NT2/D1 (cell line): ENCODE measurements around the gene LRRC36.
A peak's percentile ranks its signal among the peaks of the same experiment; 100 is the strongest.

ENCODE experiments used
- DNase-seq: peaks from one replicate; pipeline ENCODE4 v3.0.0-alpha.2; 2011; ENCODE audit warnings: low read depth, low spot score
- H3K27me3 ChIP-seq: 2 replicates; pipeline ENCODE4 v1.6.0; 2011; ENCODE audit warnings: mild to moderate bottlenecking; ENCODE audit not compliant: insufficient read length, insufficient read depth
- H3K36me3 ChIP-seq: 2 replicates; pipeline ENCODE4 v1.6.1; 2011; ENCODE audit warnings: mild to moderate bottlenecking, low read length, mixed read lengths; ENCODE audit not compliant: insufficient read depth, insufficient read length
- H3K4me1 ChIP-seq: 2 replicates; pipeline ENCODE4 v1.5.1; 2011; ENCODE audit not compliant: insufficient read depth, insufficient read length
- H3K4me3 ChIP-seq: 2 replicates; pipeline ENCODE4 v1.5.1; 2011; ENCODE audit warnings: low read depth; ENCODE audit not compliant: insufficient read length
- H3K9ac ChIP-seq: 2 replicates; pipeline ENCODE4 v1.6.0; 2011; ENCODE audit warnings: low read depth; ENCODE audit not compliant: insufficient read length
- H3K9me3 ChIP-seq: 2 replicates; pipeline ENCODE4 v1.5.1; 2011; ENCODE audit warnings: mild to moderate bottlenecking, low read length; ENCODE audit not compliant: insufficient read depth
- SUZ12 ChIP-seq: IDR thresholded peaks from 2 replicates; pipeline ENCODE4 v1.6.1; 2011; ENCODE audit not compliant: insufficient read length, insufficient read depth; ENCODE audit errors: extremely low read depth
- YY1 ChIP-seq: IDR thresholded peaks from 2 replicates; pipeline ENCODE4 v1.6.1; 2011; ENCODE audit not compliant: insufficient read length, insufficient read depth
- ZNF274 ChIP-seq: IDR thresholded peaks from 2 replicates; pipeline ENCODE4 v1.6.1; 2011; ENCODE audit warnings: mild to moderate bottlenecking, low read depth, low read length

LRRC36 gene

DNA sequence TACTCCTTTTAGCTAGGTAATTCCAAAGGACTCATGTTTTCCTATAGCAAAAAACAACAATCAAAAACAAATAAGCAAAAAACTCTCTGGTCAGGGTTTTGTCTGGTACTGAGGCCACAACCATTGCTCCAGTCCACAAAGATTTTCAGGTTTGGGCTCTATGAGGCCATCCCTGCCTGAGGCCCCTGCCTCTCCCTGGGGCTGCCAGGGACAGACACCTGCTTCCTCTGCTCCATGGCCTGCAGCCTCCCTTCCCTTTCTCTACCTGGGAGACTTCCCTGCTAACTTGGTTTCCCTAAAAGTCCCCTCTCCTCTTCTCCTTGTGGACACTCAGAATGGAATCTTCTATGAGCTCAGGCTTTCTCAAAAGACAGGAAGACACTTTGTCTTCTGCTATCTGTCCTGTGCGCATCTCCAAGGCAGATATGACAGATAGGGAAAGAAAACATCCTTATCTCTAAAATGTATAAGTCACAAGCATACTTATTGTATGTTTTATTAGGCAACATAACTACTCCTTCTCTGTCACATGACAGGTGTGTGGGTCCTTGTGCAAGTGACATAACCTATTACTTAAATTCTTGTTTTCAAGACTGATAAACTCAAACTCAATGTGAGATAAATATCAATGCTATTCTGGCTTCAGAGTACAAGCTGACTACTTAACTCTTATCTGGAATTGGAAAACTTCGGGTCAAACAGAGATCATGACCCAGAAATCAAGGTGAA lies 90.9 kb downstream of the LRRC36 start:
- peaks cover 6% of the 10 kb centered on the region for H3K27me3 ChIP-seq
- no peaks in the 10 kb centered on the region for H3K36me3 ChIP-seq
- TF ChIP-seq ZNF274 (no peak), SUZ12 (no peak), YY1 (no peak)
- H3K9ac ChIP-seq, result no peak overlapping the region
- H3K4me3 ChIP-seq, result no peak overlapping the region
- no peaks in the 10 kb centered on the region for H3K9me3 ChIP-seq
- H3K4me1 ChIP-seq, result peaks cover 9% of the 10 kb centered on the region
- no peak for DNase-seq

DNA sequence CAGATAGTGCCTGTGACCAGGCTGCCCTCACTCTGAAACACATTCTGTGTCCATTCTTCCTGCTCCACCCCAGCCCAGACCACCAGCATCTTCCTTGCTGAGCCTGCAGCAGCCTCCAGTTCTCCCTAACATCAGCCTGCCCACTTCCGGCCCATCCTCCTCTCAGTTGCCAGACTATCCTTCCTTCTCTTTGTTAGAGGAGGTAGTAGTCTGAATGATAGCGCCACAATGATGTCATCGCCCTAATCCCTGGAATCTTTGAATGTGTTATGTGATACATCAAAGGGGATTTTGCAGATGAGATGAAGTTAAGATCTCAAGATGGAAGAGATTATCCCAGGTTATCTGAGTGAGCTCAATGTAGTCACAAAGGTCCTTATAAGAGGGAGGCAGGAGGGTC lies 92.9 kb downstream of the LRRC36 start:
- no peak overlapping the region for H3K9ac ChIP-seq
- TF ChIP-seq YY1, result no peak
- no peak for TF ChIP-seq SUZ12
- no peak for TF ChIP-seq ZNF274
- peaks cover 9% of the 10 kb centered on the region for H3K4me1 ChIP-seq
- no peaks in the 10 kb centered on the region for H3K9me3 ChIP-seq
- peaks cover 6% of the 10 kb centered on the region for H3K27me3 ChIP-seq
- DNase-seq, result no peak
- H3K4me3 ChIP-seq, result no peak overlapping the region
- H3K36me3 ChIP-seq, result no peaks in the 10 kb centered on the region

DNA sequence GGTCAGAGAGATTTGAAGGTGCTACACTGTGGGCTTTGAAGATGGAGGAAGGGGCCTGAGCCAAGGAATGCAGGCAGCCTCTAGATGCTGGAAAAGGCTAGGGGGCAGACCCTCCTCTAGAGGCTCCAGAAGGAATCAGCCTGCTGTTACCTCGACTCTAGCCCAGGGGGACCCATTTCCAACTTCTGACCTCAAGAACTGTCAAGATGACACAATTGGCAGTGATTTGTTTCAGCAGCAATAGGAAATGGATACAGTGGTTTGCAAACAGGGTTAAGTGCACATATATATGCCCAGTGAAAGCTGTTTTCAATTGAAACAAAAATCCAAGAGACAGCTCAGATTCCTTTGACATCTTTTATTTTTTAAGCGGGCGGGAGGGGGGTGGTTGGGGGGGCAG lies 93.3 kb downstream of the LRRC36 start:
- Histone ChIP-seq H3K4me3 (no peak overlapping the region), H3K36me3 (no peaks in the 10 kb centered on the region), H3K9ac (no peak overlapping the region), H3K27me3 (peaks cover 6% of the 10 kb centered on the region), H3K4me1 (peaks cover 9% of the 10 kb centered on the region), H3K9me3 (no peaks in the 10 kb centered on the region)
- TF ChIP-seq ZNF274 (no peak), SUZ12 (no peak)
- DNase-seq, result no peak

DNA sequence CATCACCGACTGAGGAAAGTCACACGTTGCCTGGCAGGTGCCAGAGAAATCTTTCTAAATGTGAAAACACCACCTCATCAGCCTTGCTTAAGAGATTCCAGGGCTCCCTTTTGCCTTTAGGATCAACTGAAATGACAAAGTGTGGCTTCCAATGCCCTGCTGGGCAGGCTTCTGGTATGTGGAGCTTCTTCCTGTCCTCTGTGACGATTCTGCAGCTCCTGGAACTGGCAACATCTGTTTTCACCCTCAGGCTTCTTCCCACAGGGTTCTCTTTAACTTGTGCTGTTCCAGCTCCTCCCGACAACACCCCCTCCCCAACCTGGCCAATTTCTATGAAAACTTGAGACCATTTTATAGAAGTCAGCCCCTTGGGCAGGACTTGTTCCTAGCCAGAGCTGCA lies 94.4 kb downstream of the LRRC36 start:
- Histone ChIP-seq H3K36me3 (no peaks in the 10 kb centered on the region), H3K4me3 (no peak overlapping the region), H3K4me1 (peaks cover 11% of the 10 kb centered on the region), H3K27me3 (peaks cover 6% of the 10 kb centered on the region), H3K9me3 (no peaks in the 10 kb centered on the region), H3K9ac (no peak overlapping the region)
- peak; percentile 71 for DNase-seq
- TF ChIP-seq YY1 (no peak), ZNF274 (no peak), SUZ12 (no peak)

DNA sequence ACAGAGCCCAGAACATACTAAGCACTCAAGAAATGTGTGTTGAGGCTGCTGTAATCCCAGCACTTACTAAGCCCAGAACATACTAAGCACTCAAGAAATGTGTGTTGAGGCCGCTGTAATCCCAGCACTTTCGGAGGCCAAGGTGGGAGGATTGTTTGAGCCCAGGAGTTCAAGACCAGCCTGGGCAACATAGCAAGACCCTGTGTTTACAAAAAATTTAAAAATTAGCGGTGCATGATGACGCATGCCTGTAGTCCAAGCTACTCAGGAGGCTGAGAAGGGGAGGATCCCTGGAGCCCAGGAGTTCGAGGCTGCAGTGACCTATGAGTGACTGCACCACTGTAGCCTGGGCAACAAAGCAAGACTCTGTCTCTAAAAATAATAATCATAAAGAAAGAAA lies 96.4 kb downstream of the LRRC36 start:
- Histone ChIP-seq H3K4me1 (peaks cover 18% of the 10 kb centered on the region), H3K4me3 (no peak overlapping the region), H3K9ac (no peak overlapping the region), H3K9me3 (no peaks in the 10 kb centered on the region), H3K36me3 (no peaks in the 10 kb centered on the region), H3K27me3 (no peaks in the 10 kb centered on the region)
- no peak for DNase-seq
- TF ChIP-seq YY1 (no peak), SUZ12 (no peak), ZNF274 (no peak)

DNA sequence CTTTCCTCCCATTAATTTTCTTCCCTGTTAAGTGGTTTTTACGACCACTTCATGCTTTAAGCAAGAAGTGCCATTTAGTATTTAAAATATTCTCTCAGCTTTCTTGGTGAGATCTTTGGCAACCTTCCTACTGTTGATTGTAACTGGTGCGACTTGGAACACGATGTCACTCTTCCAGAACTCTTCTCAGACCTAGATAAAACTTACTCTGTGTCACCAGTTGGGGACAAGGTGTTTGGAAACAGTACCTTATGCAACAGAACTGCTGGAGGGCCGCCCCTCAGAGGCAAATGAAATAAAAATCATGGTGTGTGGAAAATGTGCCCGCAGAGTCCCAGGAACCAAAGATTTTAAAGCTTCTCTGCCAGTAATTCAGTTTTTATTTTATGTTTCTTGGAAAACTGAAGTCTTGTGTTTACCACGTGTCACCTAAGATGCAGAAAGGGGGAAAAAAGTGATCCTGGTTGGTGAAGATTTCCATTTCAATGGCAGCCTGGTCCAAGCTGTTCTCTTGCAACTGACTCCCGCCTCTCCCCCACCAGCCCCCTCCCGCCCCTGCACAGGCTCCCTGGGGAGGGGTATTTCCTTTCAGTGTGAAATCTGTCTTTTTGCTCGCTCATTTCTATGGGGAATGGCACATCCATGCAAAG lies 97.1 kb downstream of the LRRC36 start:
- peak; percentile 60 for DNase-seq
- Histone ChIP-seq H3K9ac (no peak overlapping the region), H3K36me3 (no peaks in the 10 kb centered on the region), H3K4me3 (no peak overlapping the region), H3K9me3 (no peaks in the 10 kb centered on the region), H3K4me1 (peaks cover 24% of the 10 kb centered on the region), H3K27me3 (peaks cover 4% of the 10 kb centered on the region)
- TF ChIP-seq SUZ12 (no peak), YY1 (no peak), ZNF274 (no peak)

DNA sequence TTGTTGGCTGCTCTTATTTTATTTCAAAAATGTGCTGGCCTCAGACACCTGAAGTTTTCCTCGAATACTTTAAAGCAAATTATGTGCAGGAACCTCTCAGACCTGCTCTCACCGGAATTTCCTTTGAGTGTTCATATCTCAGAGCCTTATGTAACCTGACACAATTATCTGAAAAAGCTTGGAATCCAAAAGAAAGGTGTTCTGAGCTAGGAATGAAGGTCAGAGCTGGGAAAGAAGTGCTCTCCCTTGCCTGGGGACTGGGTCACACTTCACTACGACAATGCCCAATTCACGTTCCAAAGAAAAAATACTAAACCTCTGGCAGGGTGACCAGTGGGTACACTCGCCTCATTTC lies 97.6 kb downstream of the LRRC36 start:
- Histone ChIP-seq H3K9ac (peak overlapping the region; percentile 65), H3K36me3 (no peaks in the 10 kb centered on the region), H3K4me3 (peak overlapping the region; percentile 8), H3K4me1 (peaks cover 27% of the 10 kb centered on the region), H3K9me3 (no peaks in the 10 kb centered on the region), H3K27me3 (peaks cover 9% of the 10 kb centered on the region)
- no peak for DNase-seq
- TF ChIP-seq YY1 (no peak), SUZ12 (no peak), ZNF274 (no peak)
